Hematopoietic multipotent progenitor cell treated with erythropoietin and hydrocortisone succinate and interleukin-3 and kit ligand, for 4 days (in vitro differentiated cells): ENCODE measurements around the gene NALCN.

Experiments
- DNase-seq: peaks from one replicate; pipeline ENCODE4 v3.0.0-alpha.2; 2015

NALCN gene

GRCh38 chr13:101111894-101112293 is 304.4 kb downstream of the NALCN start:
- no peak for DNase-seq

- DNase-seq = no peak
Measured at GRCh38 chr13:101109005-101109404, 307.3 kb downstream of the NALCN start.

- DNase-seq = no peak
Measured at GRCh38 chr13:101098873-101099272, 317.4 kb downstream of the NALCN start.

- DNase-seq = no peak
Measured at GRCh38 chr13:101092985-101093384, 323.3 kb downstream of the NALCN start.

- no peak for DNase-seq
Measured at GRCh38 chr13:101090287-101090686, 326.0 kb downstream of the NALCN start.

GRCh38 chr13:101085551-101085950 is 330.8 kb downstream of the NALCN start:
- no peak for DNase-seq

- DNase-seq = no peak
Measured at GRCh38 chr13:101082441-101082840, 333.9 kb downstream of the NALCN start.

- no peak for DNase-seq
Measured at GRCh38 chr13:101080616-101081015, 335.7 kb downstream of the NALCN start.

- DNase-seq = no peak
Measured at GRCh38 chr13:101065329-101065728, 351.0 kb downstream of the NALCN start.

- no peak for DNase-seq
Measured at GRCh38 chr13:101059793-101060192, 356.5 kb downstream of the NALCN start.

- no peak for DNase-seq
Measured at GRCh38 chr13:101058841-101059240, 357.5 kb downstream of the NALCN start.

- DNase-seq = no peak
Measured at GRCh38 chr13:101053301-101054093, 362.8 kb downstream of the NALCN start.

- no peak for DNase-seq
Measured at GRCh38 chr13:101049166-101049850, 367.0 kb downstream of the NALCN start.

GRCh38 chr13:101036546-101036945 is 379.8 kb downstream of the NALCN start:
- DNase-seq = no peak

- DNase-seq = no peak
Measured at GRCh38 chr13:101035119-101035620, 381.1 kb downstream of the NALCN start.

GRCh38 chr13:101026736-101027398 is 389.4 kb downstream of the NALCN start:
- DNase-seq = no peak

GRCh38 chr13:101026328-101026727 is 390.0 kb downstream of the NALCN start:
- no peak for DNase-seq

- no peak for DNase-seq
Measured at GRCh38 chr13:101025925-101026324, 390.4 kb downstream of the NALCN start.

- DNase-seq = no peak
Measured at GRCh38 chr13:101025519-101025918, 390.8 kb downstream of the NALCN start.

GRCh38 chr13:101019126-101019525 is 397.2 kb downstream of the NALCN start:
- DNase-seq = no peak

- DNase-seq = no peak
Measured at GRCh38 chr13:101018720-101019119, 397.6 kb downstream of the NALCN start.

- DNase-seq = no peak
Measured at GRCh38 chr13:101017123-101017872, 399.0 kb downstream of the NALCN start.

GRCh38 chr13:101016475-101016874 is 399.8 kb downstream of the NALCN start:
- DNase-seq = no peak
